ENCODE measurements around the gene GFOD1. TPM values are rescaled to one million over a fixed set of nuclear protein-coding genes. Genes with fewer than 3 reads are reported as not detected.

The GFOD1 gene
- total RNA-seq, 1 donor from 2014 or later = 16.3 TPM

- DNase-seq (ENCODE audit: low read depth) (peak; percentile 23), FAIRE-seq (no peak)
- Histone ChIP-seq H3K4me3 (ENCODE audit: low read depth, low read length) (no peak overlapping the region), H3K36me3 (ENCODE audit: control insufficient read depth, insufficient read depth, low read length) (no peaks in the 10 kb centered on the region), H3K27me3 (ENCODE audit: control insufficient read depth, insufficient read depth, low read length) (no peaks in the 10 kb centered on the region)
- TF ChIP-seq CTCF (IDR thresholded peaks at IDR 0.05; ENCODE audit: insufficient read depth, low read length, severe bottlenecking) = no peak
These were observed 64.1 kb downstream of the GFOD1 start for GRCh38 chr6:13423252-13423651.

- FAIRE-seq = no peak
- no peak overlapping the region for H3K4me3 ChIP-seq (ENCODE audit: low read depth, low read length)
- DNase-seq (ENCODE audit: low read depth) = no peak
- no peak for TF ChIP-seq CTCF (IDR thresholded peaks at IDR 0.05; ENCODE audit: insufficient read depth, low read length, severe bottlenecking)
- H3K36me3 ChIP-seq (ENCODE audit: control insufficient read depth, insufficient read depth, low read length) = no peaks in the 10 kb centered on the region
- no peaks in the 10 kb centered on the region for H3K27me3 ChIP-seq (ENCODE audit: control insufficient read depth, insufficient read depth, low read length)
These were observed 64.6 kb downstream of the GFOD1 start for GRCh38 chr6:13422681-13423221.

GRCh38 chr6:13421425-13422059 lies 65.9 kb downstream of the GFOD1 start:
- Histone ChIP-seq H3K4me3 (ENCODE audit: low read depth, low read length) (no peak overlapping the region), H3K27me3 (ENCODE audit: control insufficient read depth, insufficient read depth, low read length) (no peaks in the 10 kb centered on the region), H3K36me3 (ENCODE audit: control insufficient read depth, insufficient read depth, low read length) (no peaks in the 10 kb centered on the region)
- no peak for DNase-seq (ENCODE audit: low read depth)
- no peak for FAIRE-seq
- no peak for TF ChIP-seq CTCF (IDR thresholded peaks at IDR 0.05; ENCODE audit: insufficient read depth, low read length, severe bottlenecking)

- Histone ChIP-seq H3K36me3 (ENCODE audit: control insufficient read depth, insufficient read depth, low read length) (no peaks in the 10 kb centered on the region), H3K27me3 (ENCODE audit: control insufficient read depth, insufficient read depth, low read length) (no peaks in the 10 kb centered on the region), H3K4me3 (ENCODE audit: low read depth, low read length) (no peak overlapping the region)
- no peak for TF ChIP-seq CTCF (IDR thresholded peaks at IDR 0.05; ENCODE audit: insufficient read depth, low read length, severe bottlenecking)
- no peak for FAIRE-seq
- DNase-seq (ENCODE audit: low read depth) = no peak
These were observed 67.1 kb downstream of the GFOD1 start for GRCh38 chr6:13420269-13420668.

DNA sequence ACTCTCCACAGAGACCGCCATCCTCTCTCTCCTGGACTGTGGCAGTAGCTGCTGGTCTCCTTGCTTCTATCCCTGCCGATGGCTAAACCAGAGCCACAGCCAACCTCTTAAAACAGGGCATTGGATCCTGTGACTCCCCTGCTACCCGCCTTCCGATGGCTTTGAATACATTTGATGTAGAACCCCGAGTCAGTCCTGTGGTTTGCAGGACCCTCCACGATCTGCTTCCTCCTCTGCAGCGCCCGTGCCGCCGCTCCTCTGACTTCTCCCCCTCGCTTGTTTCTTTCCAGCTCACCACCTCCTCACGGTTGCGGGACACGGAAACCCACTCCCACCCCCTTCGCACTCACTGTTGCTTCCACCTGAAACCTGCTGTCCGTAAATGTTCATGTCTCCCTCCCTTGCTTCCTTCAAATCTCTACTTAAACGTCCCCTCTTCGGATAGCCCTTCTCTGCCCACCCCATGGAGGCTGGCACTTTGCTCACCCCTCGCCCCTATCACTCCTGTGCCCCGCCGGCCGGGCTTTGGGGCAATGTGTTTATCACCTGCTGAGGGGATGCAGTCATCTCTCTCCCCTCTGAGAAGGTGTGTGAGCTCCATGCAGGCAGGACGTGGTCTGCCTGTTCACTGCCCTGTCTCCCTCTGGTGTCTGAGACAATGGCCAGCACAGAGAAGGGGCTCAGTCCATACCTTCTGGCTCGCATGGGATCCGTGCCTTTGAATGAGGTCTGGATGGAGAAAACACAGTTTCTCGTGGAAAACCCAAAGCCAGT lies 67.8 kb downstream of the GFOD1 start:
- no peak for DNase-seq (ENCODE audit: low read depth)
- no peak overlapping the region for H3K4me3 ChIP-seq (ENCODE audit: low read depth, low read length)
- no peak for FAIRE-seq
- TF ChIP-seq CTCF (IDR thresholded peaks at IDR 0.05; ENCODE audit: insufficient read depth, low read length, severe bottlenecking) = no peak
- no peaks in the 10 kb centered on the region for H3K27me3 ChIP-seq (ENCODE audit: control insufficient read depth, insufficient read depth, low read length)
- no peaks in the 10 kb centered on the region for H3K36me3 ChIP-seq (ENCODE audit: control insufficient read depth, insufficient read depth, low read length)
